Subcutaneous abdominal adipose tissue (tissue), 5 donors: ENCODE measurements around the gene DNAJB7.
"Not testable (repeated sequence)": the region's sequence is repeated elsewhere in the genome, so short reads cannot be mapped to it uniquely, and the experiment has no call there.

ENCODE experiments used
- H3K27ac ChIP-seq: one replicate; pipeline ENCODE4 v1.7.0; 2013; ENCODE audit warnings: low read depth, mild to moderate bottlenecking, inconsistent platforms, low read length, moderate library complexity
- H3K27me3 ChIP-seq, 5 donors: one replicate each; pipeline ENCODE4 v1.7.0; 2013; ENCODE audit warnings: low read length in 5 of 5, inconsistent platforms in 1 of 5; ENCODE audit not compliant: control insufficient read depth in 5 of 5, insufficient read depth in 4 of 5
- H3K36me3 ChIP-seq, 5 donors: one replicate each; pipeline ENCODE4 v1.7.0; 2013; ENCODE audit warnings: low read length in 5 of 5; ENCODE audit not compliant: control insufficient read depth in 5 of 5, insufficient read depth in 5 of 5
- H3K4me1 ChIP-seq, 5 donors: one replicate each; pipeline ENCODE4 v1.7.0; 2013; ENCODE audit warnings: low read length in 5 of 5, mild to moderate bottlenecking in 3 of 5, moderate library complexity in 1 of 5; ENCODE audit not compliant: control insufficient read depth in 5 of 5, insufficient read depth in 5 of 5
- H3K4me3 ChIP-seq, 5 donors: one replicate each; pipeline ENCODE4 v1.7.0; 2013; ENCODE audit warnings: low read length in 5 of 5, low read depth in 1 of 5
- H3K9ac ChIP-seq, 5 donors: one replicate each; pipeline ENCODE4 v1.7.0; 2013; ENCODE audit warnings: low read length in 5 of 5, mild to moderate bottlenecking in 4 of 5, moderate library complexity in 3 of 5
- H3K9me3 ChIP-seq, 5 donors: one replicate each; pipeline ENCODE4 v1.7.0; 2013; ENCODE audit warnings: low read length in 5 of 5; ENCODE audit not compliant: control insufficient read depth in 5 of 5
- donor health status: healthy.
- donor health status: healthy.
- donor health status: healthy.
- donor health status: healthy.
- donor health status: healthy.

Gene DNAJB7

GRCh38 chr22:40853961-40854360, 8.0 kb downstream of the DNAJB7 start:
- Histone ChIP-seq H3K27ac (peak overlapping the region; percentile 100), H3K36me3 (peaks cover 4 to 16% (median 8%) of the 10 kb centered on the region in 5 donors), H3K9ac (peak overlapping the region; percentile 1 to 99 (median 98)), H3K27me3 (no peaks in the 10 kb centered on the region), H3K4me3 (peak overlapping the region in 1 of 5 donors; percentile 14), H3K4me1 (peaks cover 3 to 69% (median 54%) of the 10 kb centered on the region in 5 donors), H3K9me3 (no peaks in the 10 kb centered on the region)

GRCh38 chr22:40853333-40853732, 8.6 kb downstream of the DNAJB7 start:
- no peak overlapping the region for H3K4me3 ChIP-seq
- H3K4me1 ChIP-seq = peaks cover 3 to 68% (median 54%) of the 10 kb centered on the region in 5 donors
- peak overlapping the region; percentile 100 for H3K27ac ChIP-seq
- no peaks in the 10 kb centered on the region for H3K27me3 ChIP-seq
- H3K36me3 ChIP-seq = peaks cover 9 to 22% (median 11%) of the 10 kb centered on the region in 5 donors
- no peaks in the 10 kb centered on the region for H3K9me3 ChIP-seq
- H3K9ac ChIP-seq = peak overlapping the region in 4 of 5 donors; percentile 44 to 99 (median 98)

- H3K9me3 ChIP-seq, H3K4me3 ChIP-seq, H3K27me3 ChIP-seq, H3K27ac ChIP-seq, H3K9ac ChIP-seq, H3K4me1 ChIP-seq: not testable (repeated sequence)
- H3K36me3 ChIP-seq = peaks cover 41 to 85% (median 63%) of the 10 kb centered on the region in 5 donors
These were observed 16.1 kb downstream of the DNAJB7 start for GRCh38 chr22:40845816-40846215.

- Histone ChIP-seq H3K36me3 (peaks cover 45 to 91% (median 71%) of the 10 kb centered on the region in 5 donors), H3K27ac (no peak overlapping the region), H3K4me1 (no peaks in the 10 kb centered on the region)
These were observed 17.0 kb downstream of the DNAJB7 start for GRCh38 chr22:40844951-40845350.

GRCh38 chr22:40838486-40838885, 23.4 kb downstream of the DNAJB7 start:
- Histone ChIP-seq H3K27ac (no peak overlapping the region), H3K4me1 (no peaks in the 10 kb centered on the region), H3K36me3 (peaks cover 50 to 88% (median 83%) of the 10 kb centered on the region in 5 donors), H3K9me3 (no peaks in the 10 kb centered on the region), H3K9ac (no peak overlapping the region), H3K27me3 (no peaks in the 10 kb centered on the region), H3K4me3 (no peak overlapping the region)

More at GRCh38 chr22:40844951-40845350, 17.0 kb downstream of the DNAJB7 start:
- Histone ChIP-seq H3K4me3 (no peak overlapping the region), H3K9me3 (no peaks in the 10 kb centered on the region), H3K9ac (no peak overlapping the region), H3K27me3 (no peaks in the 10 kb centered on the region)

- no peak overlapping the region for H3K4me3 ChIP-seq
- H3K27ac ChIP-seq = no peak overlapping the region
- H3K9ac ChIP-seq = no peak overlapping the region
- peaks cover 51 to 88% (median 78%) of the 10 kb centered on the region in 5 donors for H3K36me3 ChIP-seq
- no peaks in the 10 kb centered on the region for H3K9me3 ChIP-seq
- H3K4me1 ChIP-seq = no peaks in the 10 kb centered on the region
- H3K27me3 ChIP-seq = no peaks in the 10 kb centered on the region
These were observed 27.3 kb downstream of the DNAJB7 start for GRCh38 chr22:40834619-40835018.

- H3K27me3 ChIP-seq = no peaks in the 10 kb centered on the region
- peaks cover 50 to 77% (median 57%) of the 10 kb centered on the region in 5 donors for H3K36me3 ChIP-seq
- H3K27ac ChIP-seq = no peak overlapping the region
- peaks cover 0 to 4% (median 0%) of the 10 kb centered on the region in 5 donors for H3K4me1 ChIP-seq
- no peaks in the 10 kb centered on the region for H3K9me3 ChIP-seq
- H3K4me3 ChIP-seq = no peak overlapping the region
- no peak overlapping the region for H3K9ac ChIP-seq
These were observed 32.8 kb downstream of the DNAJB7 start for GRCh38 chr22:40829131-40829530.

GRCh38 chr22:40826984-40827741, 34.8 kb downstream of the DNAJB7 start:
- peaks cover 0 to 4% (median 0%) of the 10 kb centered on the region in 5 donors for H3K4me1 ChIP-seq
- no peak overlapping the region for H3K9ac ChIP-seq
- H3K27me3 ChIP-seq = no peaks in the 10 kb centered on the region
- H3K27ac ChIP-seq = no peak overlapping the region
- no peaks in the 10 kb centered on the region for H3K9me3 ChIP-seq
- peaks cover 44 to 71% (median 60%) of the 10 kb centered on the region in 5 donors for H3K36me3 ChIP-seq
- H3K4me3 ChIP-seq = no peak overlapping the region

- not testable (repeated sequence) for H3K27me3 ChIP-seq, H3K4me3 ChIP-seq, H3K9me3 ChIP-seq, H3K27ac ChIP-seq, H3K9ac ChIP-seq, H3K4me1 ChIP-seq
- peaks cover 36 to 63% (median 55%) of the 10 kb centered on the region in 5 donors for H3K36me3 ChIP-seq
These were observed 35.6 kb downstream of the DNAJB7 start for GRCh38 chr22:40826292-40826691.

GRCh38 chr22:40823426-40823825, 38.5 kb downstream of the DNAJB7 start:
- Histone ChIP-seq H3K4me3 (no peak overlapping the region), H3K36me3 (peaks cover 15 to 38% (median 31%) of the 10 kb centered on the region in 5 donors), H3K27ac (no peak overlapping the region), H3K4me1 (peaks cover 4 to 17% (median 15%) of the 10 kb centered on the region in 5 donors), H3K9ac (no peak overlapping the region), H3K9me3 (no peaks in the 10 kb centered on the region), H3K27me3 (no peaks in the 10 kb centered on the region)
